HG02884 (cell line): Measurements from ENCODE around the gene HTR1A.

Experiments used
- ATAC-seq: cut with Tn5 transposase; IDR thresholded peaks from one replicate; pipeline ENCODE4 v1.9.1; 2021; ENCODE audit warnings: mild to moderate bottlenecking, moderate library complexity; ENCODE audit not compliant: unreplicated experiment

The HTR1A gene

GRCh38 chr5:63962279-63962678 is at the start of gene HTR1A:
TSS of gene HTR1A (minus strand) at chr5:63962445. CDS start at chr5:63961719, 726 bp downstream.
- ATAC-seq = no peak

- no peak for ATAC-seq
These were observed 41.7 kb upstream of the HTR1A start for GRCh38 chr5:64003966-64004365.

DNA sequence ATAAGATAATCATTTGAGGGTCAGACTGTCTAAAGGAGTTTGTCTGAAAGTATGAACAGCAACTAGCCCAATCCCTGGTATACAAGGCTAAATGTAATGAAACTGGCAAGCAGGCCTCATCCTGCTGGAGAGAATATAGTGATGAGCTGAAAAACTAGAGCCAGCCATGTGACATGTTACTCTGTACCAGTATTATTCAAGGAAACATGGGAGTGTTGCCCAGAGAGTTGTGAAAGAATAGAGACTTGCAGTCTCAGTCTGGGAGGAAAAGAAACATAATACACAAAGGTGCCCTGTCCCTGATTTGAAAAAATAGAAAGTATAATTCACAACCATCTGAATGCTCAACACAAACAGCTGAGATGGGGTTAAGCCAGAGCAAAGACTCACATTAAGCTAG is 37.9 kb upstream of the HTR1A start:
- ATAC-seq = no peak

- no peak for ATAC-seq
These were observed 24.8 kb upstream of the HTR1A start for GRCh38 chr5:63987053-63987452.

DNA sequence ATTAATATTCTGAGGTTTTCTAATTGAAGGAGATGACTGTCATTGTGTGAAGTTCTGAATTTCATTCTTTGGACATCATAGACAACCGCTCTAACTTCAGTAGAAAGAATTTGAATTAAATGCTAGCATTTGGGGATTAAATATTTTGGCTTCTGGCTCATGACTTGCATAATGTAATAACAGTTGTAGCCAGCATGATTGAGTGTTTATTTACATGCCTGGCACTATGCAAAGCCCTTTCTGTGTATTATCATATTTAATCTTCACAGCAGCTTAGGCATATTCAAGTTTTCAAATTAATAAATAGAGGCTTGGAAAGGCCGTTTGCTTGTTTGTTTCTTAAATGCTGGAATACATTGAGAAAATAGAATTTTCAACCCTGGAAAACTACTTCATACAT is 19.6 kb upstream of the HTR1A start:
- ATAC-seq = no peak

DNA sequence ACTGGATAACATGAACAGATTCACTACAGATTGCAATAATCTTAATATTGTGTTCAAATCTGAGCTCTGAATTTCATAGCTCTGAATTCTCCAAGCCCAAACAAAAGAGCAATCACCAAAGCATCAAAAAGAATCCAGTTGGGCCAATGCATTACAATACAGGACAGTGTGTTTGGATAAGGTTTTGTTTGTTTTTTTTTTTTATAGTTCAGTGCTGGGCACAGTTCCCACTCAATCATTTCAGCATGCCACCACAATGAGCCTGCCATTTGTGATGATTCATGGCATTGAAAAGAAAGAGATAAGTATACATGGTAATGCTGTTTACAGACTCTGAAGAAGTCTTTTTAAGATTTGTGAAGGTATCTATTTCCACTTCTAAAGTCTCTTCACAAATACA is 1.7 kb upstream of the HTR1A start:
- ATAC-seq = no peak

DNA sequence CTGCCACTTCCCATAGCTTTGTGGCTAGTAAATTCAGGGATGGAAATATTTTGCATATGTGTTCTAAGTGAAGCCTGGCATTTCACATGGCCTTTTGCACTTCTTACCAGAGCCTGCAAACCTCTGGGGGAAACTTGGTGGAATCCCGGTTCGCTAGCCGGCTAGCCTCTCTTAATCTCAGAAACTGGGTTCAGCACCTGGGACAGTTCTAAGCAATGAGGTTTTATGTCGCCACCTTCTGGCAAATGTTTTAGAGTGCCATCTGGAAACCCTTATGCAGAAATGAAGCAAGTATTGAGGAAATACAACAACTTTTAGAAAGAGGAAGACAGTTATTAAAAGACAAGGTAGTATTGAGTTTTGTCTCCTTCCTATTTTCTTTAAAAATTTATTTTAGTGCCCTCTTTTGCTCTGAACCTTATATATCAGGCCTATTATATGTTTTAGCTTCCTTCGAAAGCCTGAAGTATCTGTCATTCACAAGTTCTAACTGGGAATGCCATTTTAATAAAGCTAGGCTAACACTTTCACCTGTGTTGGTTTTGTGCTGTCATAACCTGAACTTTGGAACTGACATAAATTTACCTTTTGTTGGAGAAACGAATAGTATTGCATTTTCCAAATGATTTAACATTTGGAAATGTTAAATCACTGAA is 963 bp upstream of the HTR1A start:
- peak; percentile 96 for ATAC-seq

- no peak for ATAC-seq
These were observed 565 bp downstream of the HTR1A start for GRCh38 chr5:63961598-63962161.

DNA sequence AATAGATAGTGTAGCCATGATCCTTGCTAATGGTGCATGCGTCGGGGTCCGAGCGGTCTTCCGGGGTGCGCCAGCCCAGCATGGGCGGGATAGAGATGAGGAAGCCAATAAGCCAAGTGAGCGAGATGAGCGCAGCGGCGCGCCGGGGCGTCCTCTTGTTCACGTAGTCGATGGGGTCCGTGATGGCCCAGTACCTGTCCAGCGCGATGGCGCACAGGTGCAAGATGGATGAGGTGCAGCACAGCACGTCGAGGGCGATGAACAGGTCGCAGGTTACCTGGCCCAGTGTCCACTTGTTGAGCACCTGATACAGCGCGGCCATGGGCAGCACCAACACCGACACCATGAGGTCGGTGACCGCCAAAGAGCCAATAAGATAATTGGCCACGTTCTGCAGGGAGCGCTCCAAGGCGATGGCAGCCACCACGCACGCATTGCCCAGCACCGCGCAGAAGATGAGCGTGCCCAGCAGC is 1.1 kb downstream of the HTR1A start:
- ATAC-seq = no peak

- no peak for ATAC-seq
These were observed 1.6 kb downstream of the HTR1A start for GRCh38 chr5:63960646-63961045.

DNA sequence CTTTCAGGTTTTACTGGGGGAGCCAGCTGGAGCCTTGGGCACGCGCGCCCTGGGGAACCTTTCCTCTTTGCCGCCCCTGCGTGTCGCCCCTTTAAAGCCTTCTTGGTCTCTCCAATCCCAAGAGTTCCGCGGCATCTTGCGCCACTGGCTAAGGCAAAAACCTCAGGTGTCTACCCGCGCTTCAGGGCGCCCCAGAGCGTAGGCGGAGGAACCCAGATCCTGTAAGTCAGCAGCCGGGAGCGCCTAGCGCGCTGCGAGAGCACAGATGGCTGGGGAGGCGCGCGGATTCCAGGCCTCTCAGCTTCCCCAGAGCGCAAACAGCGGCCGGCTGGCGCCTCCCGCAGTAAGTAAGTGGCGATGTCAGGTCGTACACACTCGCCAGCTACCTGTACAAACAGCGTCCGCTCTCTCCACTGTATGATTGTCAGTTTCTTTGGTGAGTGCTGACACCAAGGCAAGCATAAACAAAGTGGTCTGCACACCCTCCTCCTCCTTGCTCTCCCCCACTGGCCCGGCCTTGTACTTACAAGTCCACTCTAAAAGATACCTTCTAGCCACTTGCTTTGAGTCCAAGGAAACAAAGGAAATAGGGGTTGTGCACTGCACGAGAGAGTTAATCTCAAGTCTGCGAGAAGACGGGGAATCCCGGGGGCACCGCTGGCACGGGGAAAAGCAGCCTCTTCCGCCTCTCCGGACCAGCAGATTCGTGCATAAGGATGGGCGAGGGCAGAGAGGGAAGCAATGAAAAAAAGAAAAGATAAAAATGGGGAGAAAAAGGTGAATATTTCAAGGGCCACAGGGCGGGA is 2.9 kb downstream of the HTR1A start:
- no peak for ATAC-seq

DNA sequence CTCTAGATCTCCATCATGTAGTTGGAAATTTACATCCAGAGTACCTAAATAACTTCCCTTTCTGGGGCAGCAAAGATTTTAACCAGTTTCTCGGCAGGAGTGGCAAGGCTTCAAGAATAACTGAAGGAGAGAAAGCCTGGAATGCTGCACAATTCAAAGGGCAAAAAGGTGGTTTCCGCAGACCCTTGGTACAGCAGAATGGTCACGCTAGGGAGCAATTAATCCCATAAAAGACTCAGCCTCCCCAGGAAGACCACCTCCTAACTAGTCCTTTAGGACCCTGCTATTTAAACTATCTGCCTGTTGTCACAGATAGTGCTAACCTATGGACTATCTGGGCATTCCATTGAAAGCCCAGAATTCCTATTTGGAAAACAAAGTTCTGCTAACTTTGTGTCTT is 3.6 kb downstream of the HTR1A start:
- ATAC-seq = no peak

DNA sequence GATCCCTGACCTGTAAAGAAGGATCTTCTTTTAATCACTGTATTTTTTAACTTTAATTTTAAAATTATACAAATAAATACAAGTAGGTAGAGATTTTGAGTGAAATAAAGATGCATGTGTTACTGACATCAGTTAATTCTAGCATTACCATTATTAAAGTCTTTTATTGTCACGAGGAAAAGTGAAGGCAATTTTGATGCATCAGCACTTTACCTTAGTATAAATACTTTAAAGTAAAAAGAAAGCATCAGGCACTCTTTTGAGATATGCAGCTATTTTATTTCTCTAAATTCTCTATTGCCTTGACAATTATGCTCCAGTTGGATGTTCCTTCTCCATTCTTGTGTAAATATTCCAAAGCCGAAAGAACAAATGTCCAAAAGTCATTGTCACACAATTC is 4.6 kb downstream of the HTR1A start:
- ATAC-seq = no peak

GRCh38 chr5:63953217-63953616 is 9.0 kb downstream of the HTR1A start:
- ATAC-seq = no peak

GRCh38 chr5:63935103-63935502 is 27.1 kb downstream of the HTR1A start:
- ATAC-seq = no peak

GRCh38 chr5:63931836-63932235 is 30.4 kb downstream of the HTR1A start:
- no peak for ATAC-seq

DNA sequence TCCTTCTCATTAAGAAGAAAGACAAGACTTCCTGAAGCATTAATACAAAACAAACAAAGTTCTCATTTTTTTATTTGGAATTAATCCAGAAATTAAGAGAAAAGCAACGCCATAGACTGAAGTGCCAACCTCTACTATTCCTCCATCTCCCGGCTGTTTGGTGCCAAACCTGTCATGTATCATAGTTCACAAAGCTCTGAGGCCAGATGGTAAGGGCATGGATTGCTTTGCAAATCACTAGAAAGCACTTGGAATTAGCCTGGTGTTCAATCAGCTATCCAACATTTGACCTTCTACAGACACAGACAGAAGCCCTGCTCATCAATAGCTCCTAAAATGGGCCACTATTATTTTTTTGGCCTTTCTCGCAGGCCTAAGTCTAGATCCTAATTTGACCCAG is 33.8 kb downstream of the HTR1A start:
- no peak for ATAC-seq

DNA sequence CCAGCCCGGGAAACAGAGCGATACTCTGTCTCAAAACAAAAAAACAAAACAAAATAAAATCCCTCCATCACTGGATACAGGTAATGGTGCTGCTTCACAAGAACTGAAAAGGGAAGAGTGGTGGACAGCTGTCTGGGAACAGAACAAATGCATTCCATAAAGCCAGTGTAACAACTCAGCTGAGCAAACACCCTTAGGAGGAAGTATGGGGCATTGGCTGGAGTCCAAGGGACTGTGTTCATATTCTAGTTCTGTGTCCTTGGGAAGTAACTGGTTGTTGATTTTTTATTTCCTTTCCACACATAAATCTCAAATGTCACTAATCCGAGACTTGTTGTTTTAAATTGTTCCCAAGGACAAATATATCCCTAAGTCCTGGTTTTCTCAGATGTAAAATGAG is 38.3 kb downstream of the HTR1A start:
- ATAC-seq = no peak

DNA sequence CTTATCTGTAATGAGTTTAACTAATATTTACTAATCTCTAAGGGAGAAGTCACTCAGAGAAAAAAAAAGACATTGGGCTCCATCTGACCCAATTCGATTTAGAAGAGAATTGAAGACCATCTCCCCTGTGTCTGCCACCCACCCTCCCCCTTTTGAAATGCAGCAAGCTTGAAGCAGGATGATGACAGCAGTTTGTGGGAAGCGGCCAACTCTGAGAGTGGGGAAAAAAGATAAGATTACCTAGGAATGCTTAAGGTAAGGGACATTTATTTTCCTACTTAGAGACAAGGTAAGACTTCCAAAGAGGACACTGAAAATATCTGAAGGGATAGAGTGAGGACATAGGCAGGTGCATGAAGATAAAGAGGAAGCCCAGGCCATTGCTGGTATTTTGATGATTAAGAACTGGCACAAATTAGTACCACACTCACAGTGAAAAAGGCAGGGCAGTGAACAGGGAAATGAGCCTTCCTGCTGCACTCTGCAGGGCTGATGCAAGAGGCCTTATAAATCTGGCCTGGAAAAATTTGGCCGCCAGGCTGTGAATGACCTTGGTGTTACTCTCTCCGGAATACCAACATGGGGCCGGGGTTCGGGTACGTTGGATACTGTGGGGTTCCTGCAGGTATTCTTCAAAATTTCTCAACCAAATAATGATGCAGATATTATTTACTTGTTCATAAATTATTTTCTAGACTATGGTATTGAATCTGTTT is 42.3 kb downstream of the HTR1A start:
- no peak for ATAC-seq

- no peak for ATAC-seq
These were observed 45.5 kb downstream of the HTR1A start for GRCh38 chr5:63916786-63917185.

GRCh38 chr5:63911871-63912270 is 50.4 kb downstream of the HTR1A start:
- ATAC-seq = no peak
